ENCODE measurements around the gene SUN1.

SUN1 gene

GRCh38 chr7:879706-880105, 47.4 kb downstream of the SUN1 start:
- DNase-seq: no peak

GRCh38 chr7:880450-880849, 48.2 kb downstream of the SUN1 start:
- DNase-seq: no peak

- no peak for DNase-seq
Measured at GRCh38 chr7:881441-882234, 49.4 kb downstream of the SUN1 start.

GRCh38 chr7:882336-883035, 50.2 kb downstream of the SUN1 start:
- DNase-seq: no peak

- no peak for DNase-seq
Measured at GRCh38 chr7:883055-884021, 51.1 kb downstream of the SUN1 start.

GRCh38 chr7:884191-885003, 52.1 kb downstream of the SUN1 start:
- DNase-seq: no peak

- no peak for DNase-seq
Measured at GRCh38 chr7:885261-885892, 53.1 kb downstream of the SUN1 start.

- no peak for DNase-seq
Measured at GRCh38 chr7:885893-886625, 53.8 kb downstream of the SUN1 start.

- no peak for DNase-seq
Measured at GRCh38 chr7:886626-887487, 54.6 kb downstream of the SUN1 start.

- DNase-seq: no peak
Measured at GRCh38 chr7:887488-887820, 55.2 kb downstream of the SUN1 start.

- DNase-seq: no peak
Measured at GRCh38 chr7:888081-889024, 56.1 kb downstream of the SUN1 start.

GRCh38 chr7:889025-889390, 56.7 kb downstream of the SUN1 start:
- DNase-seq: no peak

GRCh38 chr7:889391-889790, 57.1 kb downstream of the SUN1 start:
- no peak for DNase-seq

- DNase-seq: no peak
Measured at GRCh38 chr7:890868-891267, 58.6 kb downstream of the SUN1 start.

GRCh38 chr7:891291-891690, 59.0 kb downstream of the SUN1 start:
- DNase-seq: no peak

GRCh38 chr7:891805-892204, 59.5 kb downstream of the SUN1 start:
- no peak for DNase-seq

- no peak for DNase-seq
Measured at GRCh38 chr7:892648-893593, 60.6 kb downstream of the SUN1 start.

GRCh38 chr7:893686-894085, 61.4 kb downstream of the SUN1 start:
- no peak for DNase-seq

Data from DMS 273 treated with DMSO at 0.1 percent for 48 hours (cell line).